Thyroid gland (tissue), 4 donors: ENCODE data around the gene TP63. TPM values are rescaled to one million over a fixed set of nuclear protein-coding genes. Genes with fewer than 3 reads are reported as not detected.

Experiments
- DNase-seq, 2 donors: peaks; one replicate each; pipeline ENCODE4 v3.0.0-alpha.2; 2019
- H3K27ac ChIP-seq, 3 donors: fragments of 200-600 bp; sonication (generic); 1 replicate in 2 of 3; 2 replicates in 1 of 3; pipeline ENCODE4 v1.5.1; 2016 to 2019; ENCODE audit warnings: mild to moderate bottlenecking in 1 of 3, moderate library complexity in 1 of 3
- H3K27me3 ChIP-seq: fragments of 200-600 bp; sonication (generic); one replicate; pipeline ENCODE4 v1.5.1; 2019
- H3K36me3 ChIP-seq, 2 donors: fragments of 200-600 bp; sonication (generic); one replicate each; pipeline ENCODE4 v1.5.1; 2016 to 2019
- H3K4me1 ChIP-seq, 2 donors: fragments of 200-600 bp; sonication (generic); one replicate each; pipeline ENCODE4 v1.5.1; 2017 to 2019
- H3K4me3 ChIP-seq, 3 donors: fragments of 200-600 bp; sonication (generic); replicated peaks in 1 of 3; 1 replicate in 2 of 3; 2 replicates in 1 of 3; pipeline ENCODE4 v1.5.1; 2016; ENCODE audit warnings: mild to moderate bottlenecking in 1 of 3
- H3K9me3 ChIP-seq: fragments of 200-600 bp; sonication (generic); one replicate; pipeline ENCODE4 v1.5.1; 2017
- CTCF ChIP-seq, 6 experiments: fragments of 200-600 bp in 3 of 6; fragments of 450-650 bp in 3 of 6; sonication (generic) in 3 of 6; IDR thresholded peaks; one replicate each; pipeline ENCODE4 v1.5.1; 2016 to 2019; ENCODE audit warnings: antibody characterized with exemption in 6 of 6, mild to moderate bottlenecking in 2 of 6, inconsistent platforms in 1 of 6, moderate library complexity in 1 of 6
- POLR2A ChIP-seq, 2 donors: fragments of 450-650 bp; IDR thresholded peaks; one replicate each; pipeline ENCODE4 v1.6.1; 2017; ENCODE audit warnings: antibody characterized with exemption in 2 of 2, mild to moderate bottlenecking in 2 of 2, moderate library complexity in 1 of 2
- WGBS, 2 donors: methylation state at CpG; one replicate each; pipeline ENCODE4 v1.1.5; 2017; 5-methylcytosine and 5-hydroxymethylcytosine counted together
- intact Hi-C: fragments of 100-400 bp; cut with DNase I; formaldehyde crosslinking; loops from one replicate; pipeline ENCODE4 v1.15.1; 2023
- microRNA counts, 2 donors: library from miRNA; unstranded; fragments of <30 nt; microRNA quantifications; one replicate each; lab custom pipeline; 2016 to 2017
- microRNA-seq: library from miRNA; unstranded; fragments of <30 nt; microRNA quantifications from one replicate; pipeline ENCODE4, GENCODE V29; 2016
- small RNA-seq: library from RNA; depleted of rRNA; stranded (forward); fragments of <200 nt; gene quantifications from one replicate; pipeline ENCODE3, GENCODE V24; 2016
- total RNA-seq, 4 donors: library from RNA; depleted of rRNA; stranded (reverse); fragments of >200 nt; gene quantifications; one replicate each; pipeline ENCODE4 v1.2.3, GENCODE V29; 2016

The TP63 gene
- total RNA-seq, 4 donors from 2014 or later: 1.2 to 1.3 TPM; not detected in 2

- DNase-seq: no peak
- Histone ChIP-seq H3K4me3 (no peak overlapping the region), H3K9me3 (no peaks in the 10 kb centered on the region), H3K27me3 (no peaks in the 10 kb centered on the region), H3K4me1 (no peaks in the 10 kb centered on the region), H3K36me3 (no peaks in the 10 kb centered on the region), H3K27ac (no peak overlapping the region)
- TF ChIP-seq CTCF (IDR thresholded peaks at IDR 0.05): no peak
- TF ChIP-seq POLR2A (IDR thresholded peaks at IDR 0.05): no peak
- WGBS, 2 donors: 96 to 97% methylated on average over 6 of the region's 6 CpGs
- intact Hi-C loops: no loop called here
Measured at GRCh38 chr3:189945935-189946709, 314.9 kb downstream of the TP63 start.

MicroRNA genes within 50 kb of the gene (microRNA counts, 767-probe panel; counts per million panel counts)
- 0 to 2,049 counts per million in 2 donors for microRNA hsa-miR-944 (lab: Ali Mortazavi, UCI)

Small RNA genes within 50 kb of the gene (microRNA-seq; reads per million reads assigned to microRNA genes)
- gene MIR944: not detected

Small RNA genes within 50 kb of the gene (small RNA-seq; reads per million reads assigned to genes)
- gene AC078809.1: not detected
- not detected for gene MIR944
